Lung (tissue), 12 donors: ENCODE measurements around the gene BRD2. TPM values are rescaled to one million over a fixed set of nuclear protein-coding genes. Genes with fewer than 3 reads are reported as not detected.

Experiments used
- ATAC-seq: fragments of 200-7000 bp; cut with Tn5 transposase; one replicate; pipeline ENCODE4 v1.9.1; 2020; ENCODE audit warnings: moderate number of reproducible peaks; ENCODE audit not compliant: insufficient read depth, low FRiP score
- DNase-seq, 3 donors: peaks; one replicate each; pipeline ENCODE4 v3.0.0-alpha.2; 2013 to 2017
- H3K27ac ChIP-seq, 2 donors: one replicate each; pipeline ENCODE4 v1.5.1; 2013; ENCODE audit warnings: mild to moderate bottlenecking in 2 of 2, moderate library complexity in 2 of 2, control low read depth in 1 of 2, inconsistent platforms in 1 of 2, low read depth in 1 of 2, low read length in 1 of 2
- H3K27me3 ChIP-seq, 3 donors: one replicate each; pipeline ENCODE4 v1.5.1; 2013; ENCODE audit warnings: low read length in 2 of 3; ENCODE audit not compliant: control insufficient read depth in 3 of 3, insufficient read depth in 3 of 3
- H3K36me3 ChIP-seq, 4 donors: one replicate each; pipeline ENCODE4 v1.5.1; 2013; ENCODE audit warnings: low read length in 4 of 4, mild to moderate bottlenecking in 1 of 4, moderate library complexity in 1 of 4; ENCODE audit not compliant: control insufficient read depth in 4 of 4, insufficient read depth in 4 of 4
- H3K4me1 ChIP-seq, 5 donors: one replicate each; pipeline ENCODE4 v1.5.1; 2013; ENCODE audit warnings: low read length in 5 of 5, mild to moderate bottlenecking in 2 of 5, moderate library complexity in 1 of 5; ENCODE audit not compliant: control insufficient read depth in 5 of 5, insufficient read depth in 5 of 5
- H3K4me3 ChIP-seq: one replicate; pipeline ENCODE4 v1.5.1; 2013; ENCODE audit warnings: mild to moderate bottlenecking, control low read depth, moderate library complexity
- H3K9ac ChIP-seq, 2 donors: one replicate each; pipeline ENCODE4 v1.5.1; 2013; ENCODE audit warnings: low read length in 2 of 2, control low read depth in 1 of 2; ENCODE audit not compliant: insufficient read depth in 1 of 2
- H3K9me3 ChIP-seq, 4 donors: one replicate each; pipeline ENCODE4 v1.5.1; 2013; ENCODE audit warnings: low read length in 3 of 4, mild to moderate bottlenecking in 1 of 4, moderate library complexity in 1 of 4; ENCODE audit not compliant: control insufficient read depth in 4 of 4, insufficient read depth in 3 of 4
- CTCF ChIP-seq: IDR thresholded peaks from 2 replicates; pipeline ENCODE4 v1.5.1; 2012; ENCODE audit warnings: mild to moderate bottlenecking; ENCODE audit errors: control extremely low read depth, extremely low read depth
- WGBS, 2 donors: extraction: QIAGEN DNeasy Blood & Tissue Kit; methylation state at CpG; one replicate each; pipeline ENCODE4 v1.1.7; 2013; 5-methylcytosine and 5-hydroxymethylcytosine counted together
- polyA plus RNA-seq, 2 donors: library from polyadenylated mRNA; stranded (reverse); fragments of 200-250 nt; gene quantifications; one replicate each; pipeline ENCODE4 v1.2.1, GENCODE V29; 2013
- total RNA-seq, 2 donors: library from RNA; depleted of rRNA in 1 of 2; stranded (reverse); fragments of >200 nt in 1 of 2; gene quantifications; one replicate each; pipeline ENCODE4 v1.2.1, GENCODE V29; 2014 to 2021
- donor health status: control.
- donor health status: control.
- donor health status: Bipolar disorder and iron deficiency.
- donor health status: healthy.
- donor health status: DM: yes; HTN: yes; CAD: no.

BRD2 gene
- total and polyA plus RNA-seq, 4 donors = 114 to 178 (median 148) TPM

- WGBS, 2 donors = 40 to 63% methylated on average over 4 of the region's 4 CpGs
- Histone ChIP-seq H3K9me3 (no peaks in the 10 kb centered on the region), H3K4me3 (no peak overlapping the region), H3K9ac (no peak overlapping the region), H3K27me3 (peaks cover 0 to 13% (median 0%) of the 10 kb centered on the region in 3 donors), H3K4me1 (peaks cover 0 to 3% (median 0%) of the 10 kb centered on the region in 5 donors), H3K36me3 (no peaks in the 10 kb centered on the region), H3K27ac (peak overlapping the region in 1 of 2 donors; percentile 86)
- DNase-seq (peak in 1 of 3 donors; percentile 17), ATAC-seq (no peak)
- no peak for TF ChIP-seq CTCF
Observed at GRCh38 chr6:32943864-32944649, 24.3 kb upstream of the BRD2 start.

DNA sequence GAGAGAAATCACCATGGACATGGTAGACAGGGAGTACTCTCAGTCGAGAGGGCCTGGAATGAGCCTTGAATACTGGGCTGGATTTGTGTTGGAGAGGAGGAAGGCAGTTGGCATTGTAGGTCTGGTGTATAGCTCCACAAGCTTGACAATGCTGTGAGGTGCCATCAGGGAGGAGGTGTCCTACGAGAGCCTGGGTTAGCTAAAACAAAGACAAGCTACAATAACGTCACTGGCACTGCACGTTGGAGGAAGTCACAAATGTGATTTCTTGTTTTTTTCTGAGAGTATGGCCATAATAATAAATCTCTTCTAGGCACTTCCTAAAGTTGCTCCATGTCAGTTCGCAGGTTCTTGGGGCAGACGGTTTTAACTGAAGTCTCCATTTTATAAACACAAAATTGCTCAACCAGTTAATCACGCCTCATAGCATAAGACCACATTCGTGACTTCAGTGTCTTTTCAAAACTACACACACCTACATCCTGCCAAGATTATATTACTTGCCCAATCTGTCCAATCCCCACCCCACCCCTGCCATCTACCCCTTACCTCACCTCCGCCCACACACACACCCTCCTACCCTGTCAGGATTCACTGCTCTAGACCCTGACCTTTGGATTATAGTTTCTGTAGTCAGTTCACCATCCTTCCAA is 23.2 kb upstream of the BRD2 start:
- 36 to 55% methylated on average over 9 of the region's 9 CpGs for WGBS, 2 donors
- no peak for TF ChIP-seq CTCF
- no peak overlapping the region for H3K4me3 ChIP-seq
- peaks cover 0 to 7% (median 0%) of the 10 kb centered on the region in 3 donors for H3K27me3 ChIP-seq
- no peak for ATAC-seq
- H3K9ac ChIP-seq = no peak overlapping the region
- H3K36me3 ChIP-seq = peaks cover 0 to 3% (median 0%) of the 10 kb centered on the region in 4 donors
- H3K27ac ChIP-seq = peak overlapping the region in 1 of 2 donors; percentile 85
- no peaks in the 10 kb centered on the region for H3K9me3 ChIP-seq
- peaks cover 0 to 10% (median 0%) of the 10 kb centered on the region in 5 donors for H3K4me1 ChIP-seq
- DNase-seq = peak in 2 of 3 donors; percentile 28 to 65

GRCh38 chr6:32945953-32946352 is 22.4 kb upstream of the BRD2 start:
- Histone ChIP-seq H3K36me3 (peaks cover 0 to 3% (median 0%) of the 10 kb centered on the region in 4 donors), H3K9ac (no peak overlapping the region), H3K27me3 (peaks cover 0 to 2% (median 0%) of the 10 kb centered on the region in 3 donors), H3K27ac (no peak overlapping the region), H3K4me1 (peaks cover 0 to 10% (median 0%) of the 10 kb centered on the region in 5 donors), H3K4me3 (no peak overlapping the region), H3K9me3 (no peaks in the 10 kb centered on the region)
- no peak for DNase-seq
- no peak for TF ChIP-seq CTCF
- no peak for ATAC-seq
